Thyroid gland (tissue), 4 donors: Measurements from ENCODE around the gene CROCC2. TPM values are rescaled to one million over a fixed set of nuclear protein-coding genes. Genes with fewer than 3 reads are reported as not detected.
A peak's percentile ranks its signal among the peaks of the same experiment; 100 is the strongest.

ENCODE experiments used
- DNase-seq, 2 donors: peaks; one replicate each; pipeline ENCODE4 v3.0.0-alpha.2; 2019
- H3K27ac ChIP-seq, 3 donors: fragments of 200-600 bp; sonication (generic); 1 replicate in 2 of 3; 2 replicates in 1 of 3; pipeline ENCODE4 v1.5.1; 2016 to 2019; ENCODE audit warnings: mild to moderate bottlenecking in 1 of 3, moderate library complexity in 1 of 3
- H3K27me3 ChIP-seq: fragments of 200-600 bp; sonication (generic); one replicate; pipeline ENCODE4 v1.5.1; 2019
- H3K36me3 ChIP-seq, 2 donors: fragments of 200-600 bp; sonication (generic); one replicate each; pipeline ENCODE4 v1.5.1; 2016 to 2019
- H3K4me1 ChIP-seq, 2 donors: fragments of 200-600 bp; sonication (generic); one replicate each; pipeline ENCODE4 v1.5.1; 2017 to 2019
- H3K4me3 ChIP-seq, 3 donors: fragments of 200-600 bp; sonication (generic); replicated peaks in 1 of 3; 1 replicate in 2 of 3; 2 replicates in 1 of 3; pipeline ENCODE4 v1.5.1; 2016; ENCODE audit warnings: mild to moderate bottlenecking in 1 of 3
- H3K9me3 ChIP-seq: fragments of 200-600 bp; sonication (generic); one replicate; pipeline ENCODE4 v1.5.1; 2017
- POLR2A ChIP-seq, 2 donors: fragments of 450-650 bp; IDR thresholded peaks; one replicate each; pipeline ENCODE4 v1.6.1; 2017; ENCODE audit warnings: antibody characterized with exemption in 2 of 2, mild to moderate bottlenecking in 2 of 2, moderate library complexity in 1 of 2
- WGBS, 2 donors: methylation state at CpG; one replicate each; pipeline ENCODE4 v1.1.5; 2017; 5-methylcytosine and 5-hydroxymethylcytosine counted together
- intact Hi-C: fragments of 100-400 bp; cut with DNase I; formaldehyde crosslinking; loops from one replicate; pipeline ENCODE4 v1.15.1; 2023
- total RNA-seq, 4 donors: library from RNA; depleted of rRNA; stranded (reverse); fragments of >200 nt; gene quantifications; one replicate each; pipeline ENCODE4 v1.2.3, GENCODE V29; 2016
- TF ChIP-seq, protein P1 (sequence below), 6 experiments: fragments of 200-600 bp in 3 of 6; fragments of 450-650 bp in 3 of 6; sonication (generic) in 3 of 6; IDR thresholded peaks; one replicate each; pipeline ENCODE4 v1.5.1; 2016 to 2019; ENCODE audit warnings: antibody characterized with exemption in 6 of 6, mild to moderate bottlenecking in 2 of 6, inconsistent platforms in 1 of 6, moderate library complexity in 1 of 6

The CROCC2 gene
- total RNA-seq, 4 donors from 2014 or later = not detected

DNA sequence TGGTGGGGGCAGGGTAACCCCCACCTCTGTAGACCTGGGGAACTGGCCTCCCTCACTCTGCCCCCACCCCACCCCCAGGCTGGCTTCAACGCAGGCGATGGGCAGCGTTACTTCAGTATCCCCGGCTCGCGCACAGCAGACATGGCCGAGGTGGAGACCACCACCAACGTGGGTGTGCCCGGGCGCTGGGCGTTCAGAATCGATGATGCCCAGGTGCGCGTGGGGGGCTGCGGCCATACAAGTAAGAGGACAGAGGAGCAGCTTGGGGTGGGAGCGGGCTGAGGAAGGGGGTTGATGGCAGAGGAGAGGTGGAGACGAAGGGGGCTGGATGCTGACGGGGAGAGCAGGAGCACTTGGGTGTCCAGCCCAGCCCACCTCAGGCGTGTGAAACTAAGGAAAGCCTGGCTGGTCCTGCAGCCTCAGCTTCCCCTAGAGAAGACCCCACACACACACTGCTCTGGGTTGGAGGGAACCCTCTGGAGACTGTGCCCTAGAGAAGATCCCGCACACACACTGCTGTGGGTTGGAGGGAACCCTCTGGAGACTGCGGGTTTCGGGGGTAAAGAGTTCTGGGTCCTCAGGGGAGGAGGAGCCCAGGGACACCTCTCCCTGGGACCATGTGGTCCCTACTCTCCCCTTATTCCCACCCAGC is 128.5 kb downstream of the CROCC2 start:
- TF ChIP-seq, protein P1, sequence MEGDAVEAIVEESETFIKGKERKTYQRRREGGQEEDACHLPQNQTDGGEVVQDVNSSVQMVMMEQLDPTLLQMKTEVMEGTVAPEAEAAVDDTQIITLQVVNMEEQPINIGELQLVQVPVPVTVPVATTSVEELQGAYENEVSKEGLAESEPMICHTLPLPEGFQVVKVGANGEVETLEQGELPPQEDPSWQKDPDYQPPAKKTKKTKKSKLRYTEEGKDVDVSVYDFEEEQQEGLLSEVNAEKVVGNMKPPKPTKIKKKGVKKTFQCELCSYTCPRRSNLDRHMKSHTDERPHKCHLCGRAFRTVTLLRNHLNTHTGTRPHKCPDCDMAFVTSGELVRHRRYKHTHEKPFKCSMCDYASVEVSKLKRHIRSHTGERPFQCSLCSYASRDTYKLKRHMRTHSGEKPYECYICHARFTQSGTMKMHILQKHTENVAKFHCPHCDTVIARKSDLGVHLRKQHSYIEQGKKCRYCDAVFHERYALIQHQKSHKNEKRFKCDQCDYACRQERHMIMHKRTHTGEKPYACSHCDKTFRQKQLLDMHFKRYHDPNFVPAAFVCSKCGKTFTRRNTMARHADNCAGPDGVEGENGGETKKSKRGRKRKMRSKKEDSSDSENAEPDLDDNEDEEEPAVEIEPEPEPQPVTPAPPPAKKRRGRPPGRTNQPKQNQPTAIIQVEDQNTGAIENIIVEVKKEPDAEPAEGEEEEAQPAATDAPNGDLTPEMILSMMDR (IDR thresholded peaks at IDR 0.05) = no peak
- no peak for TF ChIP-seq POLR2A (IDR thresholded peaks at IDR 0.05)
- 88 to 94% methylated on average over 19 to 20 of the region's 22 CpGs for WGBS, 2 donors
- no peak for DNase-seq
- no peak overlapping the region for H3K27ac ChIP-seq
- intact Hi-C loops = no loop called here
- H3K27me3 ChIP-seq = no peaks in the 10 kb centered on the region
- peaks cover 0 to 8% of the 10 kb centered on the region in 2 donors for H3K4me1 ChIP-seq
- peaks cover 24 to 40% of the 10 kb centered on the region in 2 donors for H3K36me3 ChIP-seq
- no peaks in the 10 kb centered on the region for H3K9me3 ChIP-seq
- H3K4me3 ChIP-seq = no peak overlapping the region

DNA sequence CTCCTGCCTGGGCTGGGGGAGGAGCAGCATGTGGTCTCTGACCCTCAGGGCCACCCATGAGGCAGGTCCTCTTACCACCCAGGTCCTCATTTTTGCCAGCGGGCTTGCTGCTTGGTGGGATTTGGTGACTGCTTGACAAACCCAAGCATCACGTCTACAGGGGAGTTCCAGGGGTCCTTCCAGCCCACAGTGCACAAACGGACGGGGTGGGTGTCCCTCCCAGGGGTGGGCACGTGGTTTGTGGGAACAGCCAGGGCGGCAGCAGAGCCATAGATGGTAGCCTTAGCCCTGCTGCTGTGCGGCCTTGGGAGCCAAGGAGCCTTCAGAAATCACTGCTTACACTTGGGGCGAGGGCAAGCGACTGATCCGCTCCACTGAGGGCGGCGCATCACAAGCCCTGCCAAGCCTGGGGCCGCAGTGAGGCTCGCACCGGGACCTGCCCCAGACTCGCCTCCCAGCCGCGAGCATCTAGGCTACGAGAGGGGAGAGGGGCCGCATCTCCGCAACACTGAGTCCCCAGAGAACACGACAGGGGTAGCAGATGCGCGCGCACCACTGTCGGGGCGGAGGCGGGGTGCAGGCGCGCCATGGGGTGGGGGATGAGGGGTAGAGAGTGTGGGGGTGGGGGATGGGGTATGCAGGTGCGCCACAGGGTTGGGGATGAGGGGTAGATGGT is 129.1 kb downstream of the CROCC2 start:
- H3K4me3 ChIP-seq = no peak overlapping the region
- no peak for DNase-seq
- H3K4me1 ChIP-seq = peaks cover 0 to 8% of the 10 kb centered on the region in 2 donors
- H3K27ac ChIP-seq = no peak overlapping the region
- no peaks in the 10 kb centered on the region for H3K27me3 ChIP-seq
- whole genome bisulfite sequencing, 2 donors = 83 to 85% methylated on average over 13 to 18 of the region's 31 CpGs
- intact Hi-C loops = no loop called here
- no peaks in the 10 kb centered on the region for H3K9me3 ChIP-seq
- TF ChIP-seq, protein P1 (IDR thresholded peaks at IDR 0.05) = no peak
- TF ChIP-seq POLR2A (IDR thresholded peaks at IDR 0.05) = no peak
- H3K36me3 ChIP-seq = peaks cover 30 to 44% of the 10 kb centered on the region in 2 donors

DNA sequence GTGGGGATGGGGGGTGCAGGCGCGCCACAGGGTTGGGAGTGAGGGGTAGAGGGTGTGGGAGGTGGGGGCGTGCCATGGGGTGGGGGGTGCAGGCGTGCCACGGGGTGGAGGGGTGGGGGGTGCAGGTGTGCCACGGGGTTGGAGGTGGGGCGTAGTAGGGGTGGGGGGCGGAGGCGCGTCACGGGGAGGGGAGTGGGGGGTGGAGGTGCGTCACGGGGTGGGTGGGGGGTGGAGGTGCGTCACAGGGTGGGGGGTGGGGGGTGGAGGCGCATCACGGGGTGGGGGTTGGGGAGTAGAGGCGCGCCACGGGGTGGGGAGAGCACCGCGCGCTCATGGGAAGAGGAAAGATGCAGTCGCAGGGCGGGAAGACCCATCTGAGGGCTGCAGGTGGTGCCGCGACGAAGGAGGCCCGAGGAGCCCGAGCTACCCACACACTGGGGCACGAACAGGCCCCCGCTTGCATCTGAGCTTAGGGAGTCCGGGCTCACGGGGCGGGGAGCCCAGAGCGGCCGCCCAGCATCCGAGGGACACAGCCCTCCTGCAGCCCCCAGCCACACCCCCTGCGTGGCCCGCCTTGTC is 129.8 kb downstream of the CROCC2 start:
- peak overlapping the region in 1 of 3 donors; percentile 26 for H3K4me3 ChIP-seq
- WGBS, 2 donors = 19 to 49% methylated on average over 13 to 16 of the region's 39 CpGs
- intact Hi-C loops = no loop called here
- H3K36me3 ChIP-seq = peaks cover 31 to 50% of the 10 kb centered on the region in 2 donors
- peak overlapping the region; percentile 11 to 51 (median 49) for H3K27ac ChIP-seq
- DNase-seq = no peak
- H3K4me1 ChIP-seq = peaks cover 0 to 8% of the 10 kb centered on the region in 2 donors
- H3K9me3 ChIP-seq = no peaks in the 10 kb centered on the region
- H3K27me3 ChIP-seq = no peaks in the 10 kb centered on the region
- TF ChIP-seq, protein P1 (IDR thresholded peaks at IDR 0.05) = no peak
- no peak for TF ChIP-seq POLR2A (IDR thresholded peaks at IDR 0.05)

DNA sequence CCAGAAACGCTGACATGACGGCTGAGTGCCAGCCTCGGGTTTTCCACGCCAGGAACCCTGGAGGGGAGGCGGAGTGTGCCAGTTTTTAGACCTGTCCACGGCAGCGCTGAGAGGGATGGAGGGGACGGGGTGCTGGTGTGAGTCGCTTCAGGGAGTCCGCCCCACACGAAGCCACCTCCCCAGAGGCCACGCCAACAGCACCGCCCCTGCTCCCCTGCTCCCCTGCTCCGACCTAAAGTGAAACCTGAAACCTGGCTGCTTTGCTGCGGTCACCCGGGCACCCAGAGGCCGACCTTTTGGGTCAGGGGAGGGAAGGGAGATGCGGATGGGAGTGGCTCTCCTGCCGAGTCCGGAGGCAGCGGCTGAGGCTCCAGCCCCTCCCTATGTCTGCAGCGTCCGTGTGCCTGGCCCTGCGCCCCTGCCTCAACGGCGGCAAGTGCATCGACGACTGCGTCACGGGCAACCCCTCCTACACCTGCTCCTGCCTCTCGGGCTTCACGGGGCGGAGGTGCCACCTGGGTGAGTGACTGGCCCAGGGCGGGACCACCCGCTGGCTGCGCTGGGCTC is 130.3 kb downstream of the CROCC2 start:
- peak overlapping the region; percentile 11 to 51 (median 49) for H3K27ac ChIP-seq
- peaks cover 0 to 8% of the 10 kb centered on the region in 2 donors for H3K4me1 ChIP-seq
- DNase-seq = peak; percentile 83 to 86
- WGBS, 2 donors = 15 to 17% methylated on average over 4 to 16 of the region's 36 CpGs
- peak overlapping the region in 1 of 3 donors; percentile 26 for H3K4me3 ChIP-seq
- intact Hi-C loops = no loop called here
- H3K27me3 ChIP-seq = no peaks in the 10 kb centered on the region
- H3K36me3 ChIP-seq = peaks cover 26 to 51% of the 10 kb centered on the region in 2 donors
- H3K9me3 ChIP-seq = no peaks in the 10 kb centered on the region
- TF ChIP-seq, protein P1 (IDR thresholded peaks at IDR 0.05) = no peak
- peak in 1 of 2 donors; percentile 31 for TF ChIP-seq POLR2A (IDR thresholded peaks at IDR 0.05)
